HCT116 (cell line): Measurements from ENCODE around the gene DAGLA.

Experiments used
- ATF3 ChIP-seq: IDR thresholded peaks from 2 replicates; pipeline ENCODE4 v1.6.1; 2012
- CEBPB ChIP-seq: IDR thresholded peaks from 2 replicates; pipeline ENCODE4 v1.6.1; 2012; ENCODE audit warnings: low read depth
- CTCF ChIP-seq, 3 experiments: fragments of 200-600 bp in 1 of 3; sonication (generic) in 1 of 3; IDR thresholded peaks in 2 of 3; conservative IDR thresholded peaks in 1 of 3; 2 replicates each; pipeline ENCODE4 v1.5.1; 2012 to 2017; ENCODE audit warnings: low read depth in 2 of 3, low read length in 2 of 3, antibody characterized with exemption in 1 of 3, borderline replicate concordance in 1 of 3, control low read depth in 1 of 3, mild to moderate bottlenecking in 1 of 3, mixed read lengths in 1 of 3, mixed run types in 1 of 3, moderate library complexity in 1 of 3; ENCODE audit not compliant: insufficient read depth in 1 of 3
- EGR1 ChIP-seq: IDR thresholded peaks from 2 replicates; pipeline ENCODE4 v1.6.1; 2012; ENCODE audit warnings: low read depth
- ELF1 ChIP-seq: IDR thresholded peaks from 2 replicates; pipeline ENCODE4 v1.6.1; 2012; ENCODE audit warnings: low read depth, borderline replicate concordance
- EZH2 ChIP-seq: fragments of 200-600 bp; sonication (generic); IDR thresholded peaks from 2 replicates; pipeline ENCODE4 v1.6.1; 2017; ENCODE audit warnings: antibody characterized with exemption, mixed run types
- EZH2phosphoT487 ChIP-seq: fragments of 200-600 bp; IDR thresholded peaks from 2 replicates; pipeline ENCODE4 v1.6.1; 2018; ENCODE audit warnings: antibody characterized with exemption, borderline replicate concordance
- MAX ChIP-seq: IDR thresholded peaks from 2 replicates; pipeline ENCODE4 v1.6.1; 2012
- POLR2A ChIP-seq: IDR thresholded peaks from 2 replicates; pipeline ENCODE4 v1.7.0; 2011; ENCODE audit warnings: borderline replicate concordance; ENCODE audit not compliant: insufficient read depth, insufficient read length; ENCODE audit errors: extremely low read depth
- POLR2AphosphoS5 ChIP-seq: IDR thresholded peaks from 2 replicates; pipeline ENCODE4 v1.6.1; 2011; ENCODE audit warnings: mild to moderate bottlenecking, low read depth, low read length, moderate library complexity
- REST ChIP-seq: IDR thresholded peaks from 2 replicates; pipeline ENCODE4 v1.6.1; 2012; ENCODE audit warnings: low read depth
- SIN3A ChIP-seq: IDR thresholded peaks from 2 replicates; pipeline ENCODE4 v1.6.1; 2012; ENCODE audit warnings: low read depth
- ZBTB33 ChIP-seq: IDR thresholded peaks from 2 replicates; pipeline ENCODE4 v1.6.1; 2011; ENCODE audit warnings: mild to moderate bottlenecking, low read length, moderate library complexity; ENCODE audit not compliant: insufficient replicate concordance; ENCODE audit errors: extremely low read depth
- ZNF274 ChIP-seq: fragments of 200-500 bp; sonication (Bioruptor generic); IDR thresholded peaks from 2 replicates; pipeline ENCODE4 v1.6.1; 2014; ENCODE audit warnings: mild to moderate bottlenecking, low read depth, low read length, inconsistent platforms

- no peak for TF ChIP-seq CEBPB
- TF ChIP-seq POLR2AphosphoS5, result no peak
- no peak for TF ChIP-seq SIN3A
- TF ChIP-seq EZH2, result no peak
- peak in 2 of 3 experiments; percentile 14 to 24; a peak in 2 of 6 replicates for TF ChIP-seq CTCF (IDR thresholded peaks at IDR 0.05 in 2 of 3, conservative IDR thresholded peaks at IDR 0.05 in 1 of 3; ENCODE audit: borderline replicate concordance in 1 of 3, insufficient read depth in 1 of 3, low read depth in 2 of 3, low read length in 2 of 3)
- no peak for TF ChIP-seq EZH2phosphoT487
- no peak for TF ChIP-seq POLR2A
- TF ChIP-seq ATF3, result no peak
- no peak for TF ChIP-seq ZNF274
- no peak for TF ChIP-seq EGR1
- no peak for TF ChIP-seq ZBTB33
- no peak for TF ChIP-seq REST
- no peak for TF ChIP-seq ELF1
- no peak for TF ChIP-seq MAX
Observed at GRCh38 chr11:61769169-61769920, 89.2 kb downstream of the DAGLA start.
